H1 (cell line): ENCODE results near the gene CCDC18.

Experiments
- CEBPB ChIP-seq: IDR thresholded peaks from 2 replicates; pipeline ENCODE4 v1.6.1; 2012; ENCODE audit warnings: low read depth, low read length
- CTCF ChIP-seq, 3 experiments: IDR thresholded peaks; 1 replicate in 2 of 3; 2 replicates in 1 of 3; pipeline versions ENCODE4 v1.5.1 to v1.6.1; 2011; ENCODE audit warnings: low read length in 3 of 3, mild to moderate bottlenecking in 3 of 3, inconsistent platforms in 2 of 3, low read depth in 1 of 3, moderate library complexity in 1 of 3; ENCODE audit not compliant: insufficient read depth in 1 of 3; ENCODE audit errors: control extremely low read depth in 1 of 3
- POLR2A ChIP-seq, 2 experiments: IDR thresholded peaks; 1 replicate in 1 of 2; 2 replicates in 1 of 2; pipeline ENCODE4 v1.6.1; 2011; ENCODE audit warnings: low read depth in 2 of 2, low read length in 2 of 2, mild to moderate bottlenecking in 2 of 2; ENCODE audit errors: control extremely low read depth in 1 of 2
- RFX5 ChIP-seq: IDR thresholded peaks from 2 replicates; pipeline ENCODE4 v1.6.1; 2011; ENCODE audit warnings: low read depth, low read length, improper control_type of control experiment, borderline replicate concordance
- RNF2 ChIP-seq: fragments of 200-900, 300-1000 bp; sonication (generic); IDR thresholded peaks from 2 replicates; pipeline ENCODE4 v1.7.1; 2016; ENCODE audit warnings: borderline replicate concordance, low read depth, mild to moderate bottlenecking, antibody characterized with exemption, low read length; ENCODE audit not compliant: poor library complexity, severe bottlenecking; ENCODE audit errors: missing control alignments
- SP2 ChIP-seq: IDR thresholded peaks from 2 replicates; pipeline ENCODE4 v1.6.1; 2012; ENCODE audit warnings: mild to moderate bottlenecking, low read length, inconsistent platforms

- TF ChIP-seq SP2 = no peak
- TF ChIP-seq CTCF (IDR thresholded peaks at IDR 0.05; ENCODE audit: control extremely low read depth in 1 of 3, insufficient read depth in 1 of 3, low read depth in 1 of 3, low read length in 3 of 3) = no peak
- no peak for TF ChIP-seq POLR2A (IDR thresholded peaks at IDR 0.05; ENCODE audit: control extremely low read depth in 1 of 2, low read depth in 2 of 2, low read length in 2 of 2)
- no peak for TF ChIP-seq RNF2
- no peak for TF ChIP-seq RFX5
- TF ChIP-seq CEBPB = no peak
These were observed 74.9 kb downstream of the CCDC18 start for GRCh38 chr1:93255222-93256079.
